ENCODE measurements around the gene MIA2. TPM values are rescaled to one million over a fixed set of nuclear protein-coding genes. Genes with fewer than 3 reads are reported as not detected.

The MIA2 gene
- total RNA-seq, 1 experiment from 2014 or later: 6.2 TPM

DNA sequence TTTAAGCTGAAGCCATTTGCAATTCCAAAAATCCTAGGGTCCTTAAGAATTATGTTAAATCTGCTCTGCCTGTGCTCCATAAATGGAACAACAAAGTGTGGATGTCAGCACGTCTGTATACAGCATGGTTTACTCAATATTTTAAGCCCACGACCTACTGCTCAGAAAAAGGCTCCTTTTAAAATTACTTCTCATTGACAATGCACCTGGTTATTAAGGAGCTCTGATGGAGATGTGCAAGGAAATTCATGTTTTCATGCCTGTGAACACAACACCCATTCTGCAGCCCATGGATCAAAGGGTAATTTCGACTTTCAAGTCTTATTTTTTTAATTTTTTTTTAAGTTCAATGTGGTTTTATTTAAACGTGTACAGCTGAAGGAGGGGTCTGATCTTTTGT lies 150.5 kb downstream of the MIA2 start:
- no peak for DNase-seq (ENCODE audit: low spot score)

- DNase-seq (ENCODE audit: low spot score): peak; percentile 4
Measured at GRCh38 chr14:39393289-39393688, 159.6 kb downstream of the MIA2 start.

DNA sequence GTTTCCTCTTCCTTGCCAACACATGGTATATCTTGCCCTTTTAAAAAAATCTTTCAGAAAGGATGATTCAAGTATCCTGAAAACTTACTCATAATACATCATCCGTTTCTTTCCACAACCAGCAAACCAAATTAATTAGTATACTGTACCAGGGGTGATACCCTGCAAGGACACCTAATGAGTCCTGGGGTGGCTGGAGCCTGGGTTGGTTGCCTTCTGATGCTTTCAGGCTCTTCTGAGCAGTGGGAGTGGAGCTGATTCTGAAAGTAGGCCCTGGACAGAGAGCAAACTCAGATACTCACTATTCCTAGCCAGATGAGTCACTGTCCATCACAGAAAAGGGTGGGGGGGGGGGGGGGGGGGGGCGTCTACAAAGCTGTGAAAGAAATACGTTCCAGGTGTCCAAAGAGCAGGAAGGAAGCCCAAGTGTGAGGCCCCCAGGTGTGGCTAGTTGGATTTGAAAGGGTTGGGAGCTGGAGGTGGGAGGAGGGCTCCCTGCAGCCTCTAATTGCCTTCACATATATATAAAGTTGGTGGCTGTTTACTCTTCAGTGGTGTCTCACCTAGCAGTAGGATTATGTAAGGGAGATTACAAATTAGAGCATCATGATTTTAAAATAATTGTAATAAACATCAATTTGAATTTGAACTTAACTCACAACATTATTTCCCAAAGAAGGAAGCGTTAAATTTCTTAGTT lies 162.0 kb downstream of the MIA2 start:
- no peak for DNase-seq (ENCODE audit: low spot score)

- no peak for DNase-seq (ENCODE audit: low spot score)
Measured at GRCh38 chr14:39396448-39396847, 162.7 kb downstream of the MIA2 start.

GRCh38 chr14:39398382-39398781 lies 164.7 kb downstream of the MIA2 start:
- DNase-seq (ENCODE audit: low spot score): no peak

DNA sequence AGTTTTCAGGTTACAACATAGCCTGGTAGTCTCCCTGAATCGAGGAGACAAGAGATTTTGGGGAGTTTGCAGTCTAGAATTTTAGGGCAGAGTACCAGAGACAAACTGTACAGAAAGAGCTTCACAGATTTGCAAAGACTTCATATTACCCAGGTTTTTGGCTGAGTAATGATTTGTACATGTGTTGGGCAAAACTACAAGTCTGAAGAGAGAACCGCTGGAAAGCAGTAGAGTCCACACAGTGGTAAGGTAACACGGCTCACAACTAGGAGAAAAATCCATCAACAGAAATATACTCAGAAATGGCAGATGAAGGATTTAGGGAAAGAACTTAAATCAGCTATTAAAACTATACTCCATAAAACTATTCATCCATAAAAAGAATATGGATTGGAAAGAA lies 172.8 kb downstream of the MIA2 start:
- no peak for DNase-seq (ENCODE audit: low spot score)

GRCh38 chr14:39416072-39416471 lies 182.4 kb downstream of the MIA2 start:
- no peak for DNase-seq (ENCODE audit: low spot score)

DNA sequence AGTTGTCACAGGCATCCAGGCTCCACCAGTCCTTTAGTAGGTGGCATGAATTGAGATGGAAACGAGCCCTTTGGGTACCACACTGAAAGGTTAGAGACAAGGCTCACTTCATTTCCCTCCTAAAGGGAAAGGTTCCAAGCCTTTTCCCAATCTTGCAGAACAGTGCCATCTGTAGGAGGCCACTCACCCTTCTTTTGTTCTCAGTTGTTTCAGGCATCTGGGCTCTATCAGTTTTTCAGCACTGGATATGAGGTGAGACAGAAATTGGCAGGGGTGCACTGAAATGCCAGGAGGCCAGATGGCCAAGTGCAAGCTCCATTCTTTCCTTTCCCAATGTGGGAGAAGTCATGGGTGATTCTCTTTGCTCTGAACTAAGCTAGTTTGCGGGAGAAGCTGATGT lies 183.3 kb downstream of the MIA2 start:
- no peak for DNase-seq (ENCODE audit: low spot score)

DNA sequence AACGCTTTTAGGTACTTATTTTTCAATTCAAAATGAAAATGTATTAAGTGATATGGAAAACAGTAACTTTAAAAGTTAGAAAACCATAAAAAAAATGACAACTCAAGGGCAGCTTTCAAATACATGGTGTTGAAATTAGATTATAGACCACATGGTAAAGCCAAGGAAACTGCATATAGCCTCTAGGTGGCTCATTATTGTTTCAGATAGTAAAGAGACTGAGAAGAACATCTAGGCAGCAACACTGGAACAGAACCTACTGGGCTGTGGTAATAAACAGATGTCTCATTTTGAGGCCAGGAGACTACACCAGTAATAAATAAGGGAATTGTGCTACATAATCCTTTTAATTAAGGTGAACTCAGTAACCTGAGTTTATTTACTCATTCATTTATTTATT lies 185.6 kb downstream of the MIA2 start:
- DNase-seq (ENCODE audit: low spot score): no peak

GRCh38 chr14:39422243-39422642 lies 188.5 kb downstream of the MIA2 start:
- no peak for DNase-seq (ENCODE audit: low spot score)

GRCh38 chr14:39423793-39424192 lies 190.1 kb downstream of the MIA2 start:
- DNase-seq (ENCODE audit: low spot score): no peak

DNA sequence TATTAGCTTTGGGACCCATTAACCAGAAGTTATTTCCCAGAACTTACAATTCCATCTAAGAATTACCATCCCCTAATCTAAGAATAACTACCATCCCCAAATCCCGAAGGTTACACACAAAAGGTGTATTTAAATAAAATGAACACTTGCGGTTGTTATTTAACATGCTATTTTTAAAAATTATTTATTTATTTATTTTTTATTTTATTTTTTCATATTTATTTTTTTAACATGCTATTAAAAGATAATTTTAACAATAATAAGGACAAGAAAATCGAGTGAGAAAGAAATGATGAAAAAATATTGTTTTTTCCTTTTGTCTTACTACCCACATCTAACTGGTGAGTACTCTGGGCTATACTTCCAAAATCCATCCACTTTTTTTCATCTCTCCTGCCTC lies 192.2 kb downstream of the MIA2 start:
- no peak for DNase-seq (ENCODE audit: low spot score)

DNA sequence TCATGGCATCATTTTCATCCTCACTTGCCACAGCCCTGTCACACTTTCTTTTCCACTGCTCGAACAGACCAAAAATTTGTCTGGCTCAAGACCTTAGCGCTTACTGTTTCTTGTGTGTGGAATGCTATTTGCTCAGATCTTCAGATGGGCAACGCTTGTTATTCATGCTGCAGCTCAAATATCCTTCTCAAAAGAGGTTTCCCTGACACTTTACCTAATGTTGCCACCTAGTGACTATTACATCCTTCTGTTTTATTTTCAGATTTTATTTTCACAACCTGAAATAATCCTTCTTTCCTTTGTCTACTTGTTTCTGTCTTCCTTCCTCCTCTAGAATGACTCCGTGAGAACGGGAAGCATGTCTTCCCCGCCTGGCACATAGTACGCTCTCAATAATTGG lies 192.9 kb downstream of the MIA2 start:
- DNase-seq (ENCODE audit: low spot score): peak; percentile 24

DNA sequence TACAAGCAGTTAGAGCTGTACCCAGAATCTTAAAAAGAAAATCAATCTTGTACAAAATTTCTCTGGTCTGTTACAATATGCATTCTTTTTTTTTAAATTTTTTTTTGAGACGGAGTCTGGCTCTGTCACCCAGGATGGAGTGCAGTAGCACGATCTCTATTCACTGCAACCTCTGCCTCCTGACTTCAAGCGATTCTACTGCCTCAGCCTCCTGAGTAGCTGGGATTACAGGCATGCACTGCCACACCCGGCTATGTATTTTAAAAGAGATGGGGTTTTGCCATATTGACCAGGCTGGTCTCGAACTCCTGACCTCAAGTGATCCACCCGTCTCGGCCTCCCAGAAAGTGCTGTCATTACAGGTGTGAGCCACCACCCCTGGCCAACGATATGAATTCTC lies 194.4 kb downstream of the MIA2 start:
- no peak for DNase-seq (ENCODE audit: low spot score)

DNA sequence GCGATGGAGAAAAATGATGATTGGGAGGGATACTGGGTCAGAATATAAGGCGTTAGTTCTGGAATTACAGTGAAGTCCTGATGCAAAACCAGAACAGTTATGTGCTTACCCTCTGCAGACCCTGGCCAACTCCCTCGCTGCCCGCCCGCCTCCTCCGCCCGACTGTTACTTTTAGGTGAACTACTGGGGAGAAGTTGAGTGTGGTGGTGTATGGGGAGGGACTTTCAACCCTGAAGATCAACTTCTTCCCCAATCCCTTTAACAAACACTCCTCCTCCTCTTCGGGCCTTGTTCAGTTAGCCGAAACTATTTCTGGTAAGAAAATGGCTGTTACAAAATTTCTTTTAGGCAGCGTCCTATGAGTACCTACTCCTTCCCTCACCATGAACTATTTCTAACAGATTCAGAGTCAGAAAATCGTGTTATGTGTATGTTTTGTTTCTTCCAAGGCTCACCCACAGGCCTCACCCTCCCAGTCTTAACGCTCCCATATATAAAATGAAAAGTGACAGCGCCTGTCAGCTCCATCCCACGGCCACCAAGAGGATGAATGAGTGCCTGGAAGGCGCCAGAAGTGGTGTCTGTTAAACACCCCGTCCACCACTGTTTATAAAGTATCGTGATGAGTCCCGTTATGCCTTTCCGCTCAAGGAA lies 197.2 kb downstream of the MIA2 start:
- DNase-seq (ENCODE audit: low spot score): no peak

GRCh38 chr14:39431416-39432178 lies 197.9 kb downstream of the MIA2 start:
- peak; percentile 22 for DNase-seq (ENCODE audit: low spot score)

DNA sequence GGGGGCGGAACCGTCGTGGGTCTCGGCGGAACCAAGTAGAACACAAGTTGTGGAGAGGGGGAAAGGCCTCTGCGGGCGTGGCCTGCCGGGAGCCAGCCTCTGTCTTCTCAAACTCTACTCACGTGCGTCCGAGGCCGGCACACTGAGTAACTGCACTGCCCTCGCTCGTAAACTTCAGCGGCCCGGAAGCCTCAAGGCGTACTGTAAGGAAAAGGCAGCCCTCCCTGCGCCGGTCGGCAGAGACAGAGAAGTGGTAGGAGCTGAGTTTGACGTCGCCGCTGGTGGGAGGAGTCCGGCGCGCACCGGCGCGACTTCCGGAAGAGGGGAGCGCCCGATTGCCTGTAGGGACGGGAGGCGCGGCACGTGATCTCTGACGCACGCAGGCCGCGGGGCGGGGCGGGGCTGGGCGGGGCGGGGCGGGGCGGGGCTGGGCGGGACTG lies 198.5 kb downstream of the MIA2 start, which contains the start of gene FBXO33:
TSS of gene FBXO33 (minus strand) at position 255 of the 440 bp plus-strand sequence. CDS start 271 bp downstream, outside the sequence.
- DNase-seq (ENCODE audit: low spot score): peak; percentile 87

- DNase-seq (ENCODE audit: low spot score): peak; percentile 84
Measured at GRCh38 chr14:39432619-39433451, 199.1 kb downstream of the MIA2 start.

DNA sequence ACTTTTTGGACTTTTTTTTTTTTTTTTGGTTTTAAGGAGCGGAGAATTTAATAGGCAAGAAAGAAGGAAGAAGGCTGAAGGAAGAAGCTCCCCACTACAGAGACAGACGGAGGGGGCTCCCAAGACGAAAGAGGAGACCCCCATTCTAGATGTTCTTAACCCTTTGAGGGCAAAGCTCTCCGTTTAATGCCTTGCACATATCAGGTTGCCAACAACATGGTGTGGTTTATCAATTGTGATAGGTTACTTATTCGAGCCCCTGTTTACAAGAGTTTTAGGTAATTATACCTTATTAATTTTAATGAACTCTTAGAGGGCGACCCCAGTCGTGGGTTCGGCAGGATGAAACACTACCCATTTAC lies 199.7 kb downstream of the MIA2 start:
- DNase-seq (ENCODE audit: low spot score): peak; percentile 8

- DNase-seq (ENCODE audit: low spot score): no peak
Measured at GRCh38 chr14:39434401-39434800, 200.7 kb downstream of the MIA2 start.

GRCh38 chr14:39435241-39435640 lies 201.5 kb downstream of the MIA2 start:
- no peak for DNase-seq (ENCODE audit: low spot score)
